Endothelial cell of umbilical vein (primary cell): ENCODE data around the gene PTPRT. TPM values are rescaled to one million over a fixed set of nuclear protein-coding genes. Genes with fewer than 3 reads are reported as not detected.

Source experiments
- BruUV-seq: library from RNA; stranded (reverse); fragments of 400-500 nt; replicated peaks from 2 replicates; lab custom pipeline; 2021; lab: Mats Ljungman, UMichigan
- CTCF ChIA-PET: fragments of 300-600, 350-600 bp; sonication (Branson Sonifier 250); formaldehyde crosslinking; loops from one replicate; lab custom pipeline; 2021; ENCODE audit warnings: antibody characterized with exemption, inconsistent platforms; lab: Charles Lee
- POLR2A ChIA-PET: fragments of 300-600, 350-600 bp; sonication (Branson Sonifier 250); formaldehyde crosslinking; loops from one replicate; lab custom pipeline; 2021; ENCODE audit warnings: antibody characterized with exemption, inconsistent platforms; lab: Charles Lee
- DNase-seq: peaks from one replicate; pipeline ENCODE4 v3.0.0-alpha.2; 2011; ENCODE audit warnings: low read depth, low spot score
- FAIRE-seq: peaks from 2 replicates; lab custom pipeline; 2011; peaks lifted over from hg19 to GRCh38; lab: Jason Lieb, UNC
- H2AFZ ChIP-seq: 2 replicates; pipeline ENCODE4 v1.6.0; 2012; ENCODE audit warnings: low read depth, low read length, control low read depth, inconsistent platforms
- H3K27ac ChIP-seq: 2 replicates; pipeline ENCODE4 v1.5.1; 2011; ENCODE audit warnings: low read depth, mild to moderate bottlenecking, control low read depth, low read length, moderate library complexity; ENCODE audit not compliant: insufficient read depth
- H3K27me3 ChIP-seq, 2 experiments: 2 replicates each; pipeline versions ENCODE4 v1.6.0 to v1.6.1; 2011; ENCODE audit warnings: low read length in 2 of 2, mixed read lengths in 1 of 2; ENCODE audit not compliant: control insufficient read depth in 2 of 2, insufficient read depth in 2 of 2
- H3K36me3 ChIP-seq, 2 experiments: 2 replicates in 1 of 2; 3 replicates in 1 of 2; pipeline ENCODE4 v1.5.1; 2011; ENCODE audit warnings: low read length in 2 of 2, mild to moderate bottlenecking in 1 of 2, moderate library complexity in 1 of 2; ENCODE audit not compliant: control insufficient read depth in 2 of 2, insufficient read depth in 2 of 2; ENCODE audit errors: extremely low read depth in 1 of 2
- H3K4me1 ChIP-seq: 3 replicates; pipeline ENCODE4 v1.5.1; 2011; ENCODE audit warnings: mild to moderate bottlenecking, low read length; ENCODE audit not compliant: control insufficient read depth, insufficient read depth; ENCODE audit errors: extremely low read depth
- H3K4me2 ChIP-seq: 2 replicates; pipeline ENCODE4 v1.6.1; 2011; ENCODE audit warnings: low read length, control low read depth, mixed read lengths; ENCODE audit not compliant: insufficient read depth
- H3K4me3 ChIP-seq, 3 experiments: fragments of 200-600 bp in 1 of 3; sonication (generic), shearing (Covaris generic) in 1 of 3; replicated peaks in 1 of 3; 2 replicates each; pipeline ENCODE4 v1.5.1; 2011 to 2016; ENCODE audit warnings: control low read depth in 3 of 3, low read length in 3 of 3, mild to moderate bottlenecking in 2 of 3, inconsistent platforms in 1 of 3, low read depth in 1 of 3, moderate library complexity in 1 of 3; ENCODE audit not compliant: insufficient read depth in 1 of 3
- H3K79me2 ChIP-seq: 2 replicates; pipeline ENCODE4 v1.6.0; 2012; ENCODE audit warnings: low read length, inconsistent platforms; ENCODE audit not compliant: control insufficient read depth, insufficient read depth
- H3K9ac ChIP-seq: replicated peaks from 2 replicates; pipeline ENCODE3; 2011; ENCODE audit warnings: low read length, control low read depth; ENCODE audit not compliant: insufficient read depth; ENCODE audit errors: extremely low read depth
- H3K9me1 ChIP-seq: replicated peaks from 3 replicates; pipeline ENCODE4 v1.6.0; 2011; ENCODE audit warnings: mild to moderate bottlenecking, low read length; ENCODE audit not compliant: control insufficient read depth, insufficient read depth; ENCODE audit errors: extremely low read depth
- H3K9me3 ChIP-seq: replicated peaks from 2 replicates; pipeline ENCODE4 v1.5.1; 2012; ENCODE audit warnings: low read length, inconsistent platforms; ENCODE audit not compliant: control insufficient read depth, insufficient read depth
- H4K20me1 ChIP-seq: replicated peaks from 2 replicates; pipeline ENCODE3; 2011; ENCODE audit warnings: mild to moderate bottlenecking, low read length; ENCODE audit not compliant: control insufficient read depth, insufficient read depth; ENCODE audit errors: extremely low read depth
- CTCF ChIP-seq, 2 donors: IDR thresholded peaks; 1 replicate in 1 of 2; 2 replicates in 1 of 2; pipeline ENCODE4 v1.5.1; 2011; ENCODE audit warnings: low read length in 2 of 2, mild to moderate bottlenecking in 2 of 2, moderate library complexity in 2 of 2, control low read depth in 1 of 2, inconsistent platforms in 1 of 2, low read depth in 1 of 2; ENCODE audit not compliant: insufficient read depth in 1 of 2; ENCODE audit errors: extremely low read depth in 1 of 2
- EZH2 ChIP-seq: IDR thresholded peaks from 2 replicates; pipeline ENCODE4 v1.6.1; 2012; ENCODE audit warnings: borderline replicate concordance, low read depth, mild to moderate bottlenecking, moderate library complexity, low read length, inconsistent platforms; ENCODE audit not compliant: severe bottlenecking
- FOS ChIP-seq: IDR thresholded peaks from 2 replicates; pipeline ENCODE4 v1.6.1; 2011; ENCODE audit warnings: mild to moderate bottlenecking, low read length, moderate library complexity, borderline replicate concordance; ENCODE audit not compliant: insufficient read depth
- GATA2 ChIP-seq: IDR thresholded peaks from 2 replicates; pipeline ENCODE4 v1.7.0; 2011; ENCODE audit warnings: low read depth, mild to moderate bottlenecking, moderate library complexity, mixed read lengths, low read length; ENCODE audit not compliant: insufficient read length, insufficient read depth
- JUN ChIP-seq: IDR thresholded peaks from 2 replicates; pipeline ENCODE4 v1.6.1; 2011; ENCODE audit warnings: borderline replicate concordance, low read depth; ENCODE audit not compliant: insufficient read length, insufficient read depth
- MAX ChIP-seq: IDR thresholded peaks from 2 replicates; pipeline ENCODE4 v1.6.1; 2011; ENCODE audit not compliant: insufficient read depth, insufficient read length
- MYC ChIP-seq: IDR thresholded peaks from one replicate; pipeline ENCODE4 v1.6.1; 2011; ENCODE audit warnings: mild to moderate bottlenecking, low read depth, low read length
- POLR2A ChIP-seq: IDR thresholded peaks from 2 replicates; pipeline ENCODE4 v1.6.1; 2012; ENCODE audit warnings: low read depth, mild to moderate bottlenecking, control low read depth, low read length
- POLR2AphosphoS5 ChIP-seq: IDR thresholded peaks from 2 replicates; pipeline ENCODE4 v1.6.1; 2012; ENCODE audit warnings: low read depth, mild to moderate bottlenecking, control low read depth, low read length, moderate library complexity; ENCODE audit not compliant: insufficient read depth
- dilution Hi-C: fragments of 300-500 bp; cut with MboI; formaldehyde crosslinking; loops from one replicate; pipeline ENCODE4 v1.15.0; 2019; ENCODE audit warnings: low sequenced_read_pairs; ENCODE audit not compliant: extremely low pct_ligation_motif_present
- intact Hi-C: fragments of 100-400 bp; cut with micrococcal nuclease; formaldehyde crosslinking; loops from one replicate; pipeline ENCODE4 v1.10.0; 2022
- polyA plus RNA-seq, 4 experiments: library from polyadenylated mRNA; depleted of rRNA in 3 of 4; stranded (reverse) in 3 of 4; unstranded in 1 of 4; fragments of >200 nt; gene quantifications; 2 replicates each; pipeline versions ENCODE4 v1.2.1 to v1.2.3, GENCODE V29; 2011 to 2012; ENCODE audit warnings: missing spikeins in 1 of 4
- total RNA-seq: library from RNA; stranded (reverse); gene quantifications from 2 replicates; pipeline ENCODE4 v1.2.3, GENCODE V29; 2021

The PTPRT gene
- total and polyA plus RNA-seq, 2 donors (not counting 3 experiments of a cell fraction or from before 2014, with no cell fraction given), result not detected

DNA sequence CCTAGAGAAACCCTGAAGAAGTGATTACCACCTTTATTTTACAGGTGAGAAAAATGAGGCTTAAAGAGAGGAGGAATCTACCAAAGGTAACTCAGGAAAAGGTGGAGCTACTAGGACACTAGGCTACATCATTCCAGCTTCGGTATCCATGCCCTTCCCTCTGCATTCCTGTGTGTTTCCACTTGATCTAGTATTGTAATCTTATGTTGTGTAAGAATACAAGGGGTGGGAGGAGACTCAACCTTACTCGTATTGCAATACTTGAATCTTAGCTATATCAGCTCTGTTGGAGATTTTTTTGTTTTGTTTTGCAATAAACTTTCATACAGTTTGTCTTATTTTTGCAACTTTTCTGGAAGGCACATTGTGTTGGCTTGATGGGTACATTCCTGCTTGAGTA, 742.4 kb downstream of the PTPRT start:
- no peaks in the 10 kb centered on the region for H3K9me3 ChIP-seq
- no peak overlapping the region for H2AFZ ChIP-seq
- dilution Hi-C loops, result no loop called here
- POLR2A ChIA-PET, result no interaction called here
- no peak overlapping the region for H3K9ac ChIP-seq
- no peaks in the 10 kb centered on the region for H3K4me1 ChIP-seq
- TF ChIP-seq POLR2AphosphoS5 (no peak), JUN (no peak), EZH2 (no peak)
- FAIRE-seq (no peak), DNase-seq (no peak)
- H3K4me3 ChIP-seq, result no peak overlapping the region
- no peaks in the 10 kb centered on the region for H3K36me3 ChIP-seq
- H3K27me3 ChIP-seq, result no peaks in the 10 kb centered on the region
- no peaks in the 10 kb centered on the region for H3K79me2 ChIP-seq
- H3K9me1 ChIP-seq, result no peaks in the 10 kb centered on the region
- H3K4me2 ChIP-seq, result no peak overlapping the region
- no peaks in the 10 kb centered on the region for H4K20me1 ChIP-seq
- no TSS peak for BruUV-seq
- CTCF ChIA-PET, result no interaction called here
- intact Hi-C loops, result no loop called here
- H3K27ac ChIP-seq, result no peak overlapping the region

DNA sequence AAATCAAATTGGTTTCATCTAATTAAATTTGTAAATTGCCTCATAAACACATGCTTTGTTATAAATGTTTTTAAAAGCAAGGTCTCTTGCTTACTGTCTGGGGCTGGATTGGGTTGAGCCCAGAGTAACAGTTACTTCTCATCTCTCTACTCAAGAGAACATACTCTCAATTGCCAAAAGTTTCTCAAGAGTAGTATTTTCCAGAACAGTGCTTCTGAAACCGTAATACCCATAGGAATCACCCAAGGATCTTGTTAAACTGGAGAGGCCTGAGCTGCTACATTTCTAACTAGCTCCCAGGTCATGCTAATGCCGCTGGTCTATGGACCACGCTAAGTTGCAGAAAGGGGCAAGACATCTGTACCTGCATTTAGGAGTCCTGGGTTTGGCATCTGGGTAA, 744.9 kb downstream of the PTPRT start:
- no TSS peak for BruUV-seq
- Histone ChIP-seq H2AFZ (no peak overlapping the region), H3K27ac (no peak overlapping the region), H3K4me3 (no peak overlapping the region), H3K36me3 (no peaks in the 10 kb centered on the region), H3K79me2 (no peaks in the 10 kb centered on the region), H3K27me3 (no peaks in the 10 kb centered on the region), H3K4me2 (no peak overlapping the region), H3K9me1 (no peaks in the 10 kb centered on the region), H3K9me3 (peaks cover 2% of the 10 kb centered on the region), H4K20me1 (no peaks in the 10 kb centered on the region), H3K9ac (no peak overlapping the region), H3K4me1 (no peaks in the 10 kb centered on the region)
- DNase-seq, result no peak
- no peak for FAIRE-seq
- no peak for TF ChIP-seq MYC
- TF ChIP-seq POLR2A, result no peak
- TF ChIP-seq GATA2, result no peak
- no peak for TF ChIP-seq MAX
- no peak for TF ChIP-seq FOS
- no peak for TF ChIP-seq CTCF (IDR thresholded peaks at IDR 0.05; ENCODE audit: extremely low read depth in 1 of 2, insufficient read depth in 1 of 2, low read depth in 1 of 2, low read length in 2 of 2)
- no peak for TF ChIP-seq EZH2
- no peak for TF ChIP-seq POLR2AphosphoS5
- ChIA-PET CTCF (no interaction called here), POLR2A (no interaction called here)
- dilution Hi-C loops, result no loop called here
- intact Hi-C loops, result no loop called here
